Effector memory CD4-positive, alpha-beta T cell (primary cell): Measurements from ENCODE around the gene FAF2.
"Not testable (repeated sequence)": the region's sequence is repeated elsewhere in the genome, so short reads cannot be mapped to it uniquely, and the experiment has no call there.

Source experiments
- DNase-seq, 3 donors: peaks; one replicate each; pipeline ENCODE4 v3.0.0-alpha.2; 2020
- H3K27ac ChIP-seq: 2 replicates; pipeline ENCODE4 v1.7.0; 2013; ENCODE audit warnings: mild to moderate bottlenecking, low read length, moderate library complexity; ENCODE audit not compliant: insufficient read depth, poor library complexity, severe bottlenecking
- H3K27me3 ChIP-seq: replicated peaks from 2 replicates; pipeline ENCODE4 v1.7.0; 2013; ENCODE audit warnings: mild to moderate bottlenecking, low read length; ENCODE audit not compliant: insufficient read depth, control insufficient read depth, poor library complexity, severe bottlenecking
- H3K36me3 ChIP-seq: 2 replicates; pipeline ENCODE4 v1.7.0; 2013; ENCODE audit warnings: mild to moderate bottlenecking, low read length, moderate library complexity; ENCODE audit not compliant: control insufficient read depth, insufficient read depth
- H3K4me1 ChIP-seq: 2 replicates; pipeline ENCODE4 v1.7.0; 2013; ENCODE audit warnings: low read length, mild to moderate bottlenecking; ENCODE audit not compliant: control insufficient read depth, insufficient read depth, poor library complexity, severe bottlenecking
- H3K4me3 ChIP-seq: 2 replicates; pipeline ENCODE4 v1.7.0; 2013; ENCODE audit warnings: low read length, low read depth, mild to moderate bottlenecking; ENCODE audit not compliant: insufficient read depth, poor library complexity, severe bottlenecking
- H3K9me3 ChIP-seq: 2 replicates; pipeline ENCODE4 v1.7.0; 2013; ENCODE audit warnings: mild to moderate bottlenecking, low read length, moderate library complexity; ENCODE audit not compliant: control insufficient read depth

The FAF2 gene

GRCh38 chr5:176547802-176548201 lies 99.6 kb downstream of the FAF2 start:
- DNase-seq: no peak
- H3K9me3 ChIP-seq: no peaks in the 10 kb centered on the region
- H3K27me3 ChIP-seq: no peaks in the 10 kb centered on the region
- H3K4me3 ChIP-seq: no peak overlapping the region
- H3K27ac ChIP-seq: peak overlapping the region; percentile 44
- H3K36me3 ChIP-seq: no peaks in the 10 kb centered on the region
- H3K4me1 ChIP-seq: peaks cover 33% of the 10 kb centered on the region

- Histone ChIP-seq H3K27ac (peak within 1 kb of the TSS; percentile 41), H3K27me3 (no peaks in the 10 kb centered on the region), H3K36me3 (no peaks in the 10 kb centered on the region), H3K4me3 (no peak within 1 kb of the TSS), H3K4me1 (peaks cover 28% of the 10 kb centered on the region), H3K9me3 (no peaks in the 10 kb centered on the region)
- no peak for DNase-seq
Measured at GRCh38 chr5:176548967-176549444, 100.8 kb downstream of the FAF2 start, which contains the start of gene CDHR2. Gene CDHR2, plus strand, starts transcription at chr5:176549342. Its CDS starts 16,011 bp downstream, at chr5:176565353.

- H3K27me3 ChIP-seq: no peaks in the 10 kb centered on the region
- H3K9me3 ChIP-seq: no peaks in the 10 kb centered on the region
- no peak overlapping the region for H3K4me3 ChIP-seq
- H3K27ac ChIP-seq: no peak overlapping the region
- H3K4me1 ChIP-seq: peaks cover 28% of the 10 kb centered on the region
- no peak for DNase-seq
- no peaks in the 10 kb centered on the region for H3K36me3 ChIP-seq
Measured at GRCh38 chr5:176549871-176550270, 101.7 kb downstream of the FAF2 start.

GRCh38 chr5:176550275-176550831 lies 102.2 kb downstream of the FAF2 start:
- Histone ChIP-seq H3K27ac (peak overlapping the region; percentile 18), H3K4me1 (peaks cover 27% of the 10 kb centered on the region), H3K9me3 (no peaks in the 10 kb centered on the region), H3K36me3 (no peaks in the 10 kb centered on the region), H3K27me3 (no peaks in the 10 kb centered on the region), H3K4me3 (peak overlapping the region; percentile 25)
- DNase-seq: no peak

DNA sequence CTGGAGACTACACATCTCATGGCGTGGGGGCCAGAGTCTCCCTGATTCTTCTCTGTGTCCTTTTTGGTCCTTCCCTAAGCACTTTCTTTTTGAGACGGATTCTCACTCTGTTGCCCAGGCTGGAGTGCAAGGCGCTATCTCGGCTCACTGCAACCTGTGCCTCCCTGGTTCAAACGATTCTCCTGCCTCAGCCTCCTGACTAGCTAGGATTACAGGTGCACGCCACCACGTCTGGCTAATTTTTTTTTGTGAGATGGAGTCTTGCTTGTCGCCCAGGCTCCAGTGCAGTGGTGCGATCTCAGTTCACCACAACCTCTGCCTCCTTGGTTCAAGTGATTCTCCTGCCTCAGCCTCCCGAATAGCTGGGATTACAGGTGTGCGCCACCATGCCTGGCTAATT lies 102.8 kb downstream of the FAF2 start:
- peak overlapping the region; percentile 25 for H3K4me3 ChIP-seq
- H3K9me3 ChIP-seq, DNase-seq, H3K27me3 ChIP-seq, H3K36me3 ChIP-seq: not testable (repeated sequence)
- H3K27ac ChIP-seq: peak overlapping the region; percentile 18
- H3K4me1 ChIP-seq: peaks cover 28% of the 10 kb centered on the region

DNA sequence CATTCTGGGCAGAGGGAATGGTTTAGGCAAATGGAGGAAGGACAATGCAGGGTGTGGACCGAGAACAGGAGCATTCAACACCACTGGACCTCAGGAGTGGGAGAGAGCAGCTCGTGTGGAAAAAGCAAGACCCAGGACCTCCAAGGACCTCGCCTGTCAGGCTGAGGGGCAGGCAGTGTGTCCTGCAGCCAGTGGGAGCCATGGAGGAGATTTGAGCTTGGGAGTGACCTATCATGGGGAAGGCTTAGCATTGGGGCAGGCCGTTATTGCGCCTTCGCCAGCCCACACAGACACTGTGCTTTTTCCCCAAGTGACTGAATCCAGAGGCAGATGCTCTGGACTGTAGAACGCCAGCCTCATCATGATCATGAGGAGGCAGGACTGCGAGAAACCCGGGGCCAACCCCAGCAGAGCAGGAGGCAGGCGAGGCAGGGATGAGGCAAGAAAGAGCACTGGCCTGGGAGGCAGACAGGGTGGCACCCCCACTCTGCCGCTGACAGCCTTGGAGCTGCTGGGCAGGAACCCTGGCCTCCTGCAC lies 104.2 kb downstream of the FAF2 start:
- H3K36me3 ChIP-seq: no peaks in the 10 kb centered on the region
- H3K4me3 ChIP-seq: no peak overlapping the region
- no peak for DNase-seq
- no peaks in the 10 kb centered on the region for H3K9me3 ChIP-seq
- H3K27ac ChIP-seq: no peak overlapping the region
- peaks cover 35% of the 10 kb centered on the region for H3K4me1 ChIP-seq
- no peaks in the 10 kb centered on the region for H3K27me3 ChIP-seq

DNA sequence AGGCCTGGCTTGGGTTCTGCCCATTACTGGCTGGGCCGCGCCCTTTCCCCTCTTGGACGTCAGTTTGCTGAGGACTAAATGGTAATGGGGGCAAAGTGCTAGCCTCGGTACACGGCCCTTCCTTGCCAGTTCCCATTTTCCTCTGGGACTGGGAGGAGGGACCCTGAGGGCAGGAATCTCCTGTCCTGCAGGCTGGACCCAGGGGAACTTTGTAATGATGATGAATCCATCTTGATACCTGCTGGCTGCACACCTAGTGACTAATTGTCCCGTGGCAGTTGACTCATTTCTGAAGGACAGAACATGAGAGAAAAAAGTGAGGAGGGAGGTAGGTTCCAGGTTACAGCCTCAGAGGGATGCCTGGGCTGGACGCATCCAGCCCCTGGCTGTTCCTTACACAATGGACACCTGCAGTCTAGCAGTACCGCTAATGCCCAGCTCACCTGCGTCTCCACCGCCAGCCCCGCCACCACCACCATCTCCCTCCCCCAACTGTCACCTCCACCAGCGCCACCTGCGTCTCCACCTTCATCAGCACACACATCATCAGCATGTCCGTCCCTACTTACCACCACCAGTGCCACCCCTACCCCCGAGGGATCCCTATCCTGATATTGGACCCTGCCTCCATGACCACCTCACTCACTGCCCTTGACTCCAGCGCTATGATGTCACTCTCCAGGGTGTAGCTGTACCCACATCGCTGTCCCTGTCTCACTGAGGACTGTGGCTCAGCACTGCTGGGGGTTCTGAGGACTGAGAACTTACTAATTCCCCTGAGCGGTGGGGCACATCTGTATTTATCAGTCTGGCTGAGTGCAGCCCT lies 105.3 kb downstream of the FAF2 start:
- no peak for DNase-seq
- H3K27me3 ChIP-seq: no peaks in the 10 kb centered on the region
- peaks cover 32% of the 10 kb centered on the region for H3K4me1 ChIP-seq

DNA sequence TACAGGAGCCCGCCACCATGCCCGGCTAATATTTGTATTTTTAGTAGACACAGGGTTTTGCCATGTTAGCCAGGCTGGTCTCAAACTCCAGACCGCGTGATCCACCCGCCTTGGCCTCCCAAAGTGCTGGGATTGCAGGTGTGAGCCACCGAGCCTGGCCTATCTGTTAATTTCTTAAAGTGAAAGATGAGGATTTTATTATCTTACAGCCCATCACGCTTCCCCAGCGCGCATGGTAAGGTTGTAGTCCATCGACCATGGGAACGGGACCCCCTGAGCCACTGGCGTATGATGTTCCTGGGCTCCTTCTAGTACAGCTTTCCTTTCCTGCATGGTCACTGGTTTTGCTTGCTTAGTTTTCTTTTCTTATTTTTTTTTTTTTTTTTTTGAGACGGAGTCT lies 109.7 kb downstream of the FAF2 start:
- Histone ChIP-seq H3K27me3 (no peaks in the 10 kb centered on the region), H3K4me1 (peaks cover 27% of the 10 kb centered on the region), H3K27ac (no peak overlapping the region), H3K4me3 (no peak overlapping the region), H3K9me3 (no peaks in the 10 kb centered on the region), H3K36me3 (no peaks in the 10 kb centered on the region)
- DNase-seq: no peak

More for the DNA sequence above, 105.3 kb downstream of the FAF2 start:
- no peak overlapping the region for H3K4me3 ChIP-seq
- H3K27ac ChIP-seq: no peak overlapping the region
- no peaks in the 10 kb centered on the region for H3K36me3 ChIP-seq
- no peaks in the 10 kb centered on the region for H3K9me3 ChIP-seq
